Trophoblast cell (in vitro differentiated cells and primary cell): ENCODE results near the gene MYO5C.

Experiments
- DNase-seq, 2 donors: peaks; one replicate each; pipeline ENCODE4 v3.0.0-alpha.2; 2016
- H2AFZ ChIP-seq: 2 replicates; pipeline ENCODE4 v1.6.1; 2013; ENCODE audit warnings: low read length, moderate library complexity, mild to moderate bottlenecking; ENCODE audit not compliant: insufficient read depth, poor library complexity
- H2AK5ac ChIP-seq: 2 replicates; pipeline ENCODE4 v1.6.1; 2013; ENCODE audit warnings: mild to moderate bottlenecking, low read length
- H2BK120ac ChIP-seq: 2 replicates; pipeline ENCODE4 v1.6.1; 2013; ENCODE audit warnings: low read length, mild to moderate bottlenecking, moderate library complexity; ENCODE audit not compliant: insufficient read depth, poor library complexity
- H2BK12ac ChIP-seq: 2 replicates; pipeline ENCODE4 v1.6.1; 2013; ENCODE audit warnings: mild to moderate bottlenecking, low read length, moderate library complexity
- H2BK5ac ChIP-seq: 2 replicates; pipeline ENCODE4 v1.6.1; 2013; ENCODE audit warnings: low read length, low read depth, moderate library complexity, mild to moderate bottlenecking; ENCODE audit not compliant: poor library complexity
- H3K14ac ChIP-seq: 2 replicates; pipeline ENCODE4 v1.6.1; 2013; ENCODE audit warnings: mild to moderate bottlenecking, low read length
- H3K18ac ChIP-seq: 2 replicates; pipeline ENCODE4 v1.6.1; 2013; ENCODE audit warnings: mild to moderate bottlenecking, low read length
- H3K23ac ChIP-seq: 2 replicates; pipeline ENCODE4 v1.6.1; 2013; ENCODE audit warnings: low read length
- H3K27ac ChIP-seq: 2 replicates; pipeline ENCODE4 v1.5.1; 2013; ENCODE audit warnings: low read depth, mild to moderate bottlenecking, inconsistent platforms, low read length, moderate library complexity
- H3K27me3 ChIP-seq: 2 replicates; pipeline ENCODE4 v1.6.1; 2013; ENCODE audit warnings: inconsistent platforms, mild to moderate bottlenecking, low read length, moderate library complexity; ENCODE audit not compliant: insufficient read depth
- H3K36me3 ChIP-seq, 2 experiments: 1 replicate in 1 of 2; 2 replicates in 1 of 2; pipeline ENCODE4 v1.6.1; 2013; ENCODE audit warnings: low read length in 2 of 2, mild to moderate bottlenecking in 2 of 2, moderate library complexity in 1 of 2; ENCODE audit not compliant: insufficient read depth in 2 of 2, control insufficient read depth in 1 of 2
- H3K4ac ChIP-seq: 2 replicates; pipeline ENCODE4 v1.6.1; 2013; ENCODE audit warnings: low read depth, mild to moderate bottlenecking, low read length, moderate library complexity
- H3K4me1 ChIP-seq, 2 experiments: 1 replicate in 1 of 2; 2 replicates in 1 of 2; pipeline ENCODE4 v1.6.1; 2013; ENCODE audit warnings: low read length in 2 of 2, mild to moderate bottlenecking in 2 of 2, moderate library complexity in 1 of 2; ENCODE audit not compliant: insufficient read depth in 2 of 2, control insufficient read depth in 1 of 2
- H3K4me2 ChIP-seq: 2 replicates; pipeline ENCODE4 v1.6.1; 2013; ENCODE audit warnings: inconsistent platforms, mild to moderate bottlenecking, low read length, moderate library complexity
- H3K4me3 ChIP-seq: 2 replicates; pipeline ENCODE4 v1.5.1; 2013; ENCODE audit warnings: mild to moderate bottlenecking, low read depth, low read length, inconsistent platforms
- H3K79me1 ChIP-seq: one replicate; pipeline ENCODE4 v1.6.1; 2013; ENCODE audit warnings: low read length
- H3K79me2 ChIP-seq: 2 replicates; pipeline ENCODE4 v1.6.1; 2013; ENCODE audit warnings: low read length, mild to moderate bottlenecking; ENCODE audit not compliant: control insufficient read depth, insufficient read depth, poor library complexity
- H3K9ac ChIP-seq: 2 replicates; pipeline ENCODE4 v1.6.1; 2013; ENCODE audit warnings: mild to moderate bottlenecking, low read length
- H3K9me3 ChIP-seq: 2 replicates; pipeline ENCODE4 v1.6.1; 2013; ENCODE audit warnings: low read depth, mild to moderate bottlenecking, control low read depth, inconsistent platforms, low read length; ENCODE audit not compliant: insufficient read depth
- H4K12ac ChIP-seq: 2 replicates; pipeline ENCODE4 v1.6.1; 2013; ENCODE audit warnings: low read depth, mild to moderate bottlenecking, low read length, moderate library complexity
- H4K8ac ChIP-seq: 2 replicates; pipeline ENCODE4 v1.6.1; 2013; ENCODE audit warnings: low read depth, mild to moderate bottlenecking, low read length, moderate library complexity
- H4K91ac ChIP-seq: one replicate; pipeline ENCODE4 v1.6.1; 2013; ENCODE audit warnings: low read depth, mild to moderate bottlenecking, low read length, moderate library complexity
- WGBS: extraction: QIAGEN DNeasy Blood & Tissue Kit; methylation state at CpG from one replicate; pipeline ENCODE4 v1.1.7; 2013; ENCODE audit warnings: missing lambda C conversion rate; ENCODE audit not compliant: insufficient read length, insufficient coverage; ENCODE audit errors: extremely low coverage; 5-methylcytosine and 5-hydroxymethylcytosine counted together

MYO5C gene

GRCh38 chr15:52206446-52206845, 89.2 kb downstream of the MYO5C start:
- Histone ChIP-seq H3K4ac (no peak overlapping the region), H3K14ac (no peak overlapping the region), H3K27me3 (no peaks in the 10 kb centered on the region), H4K12ac (no peak overlapping the region), H3K9me3 (no peaks in the 10 kb centered on the region), H2AK5ac (no peak overlapping the region), H3K4me2 (no peak overlapping the region), H3K79me1 (no peaks in the 10 kb centered on the region), H2BK12ac (no peak overlapping the region), H2AFZ (no peak overlapping the region), H3K4me1 (no peaks in the 10 kb centered on the region), H3K23ac (no peak overlapping the region), H3K27ac (no peak overlapping the region), H3K36me3 (peaks cover 0 to 2% of the 10 kb centered on the region in 2 experiments), H3K79me2 (no peaks in the 10 kb centered on the region), H3K9ac (no peak overlapping the region), H2BK5ac (no peak overlapping the region), H3K4me3 (no peak overlapping the region), H2BK120ac (no peak overlapping the region), H3K18ac (no peak overlapping the region), H4K8ac (no peak overlapping the region), H4K91ac (no peak overlapping the region)
- WGBS, result no CpG with 5 or more reads among the region's 2 CpGs
- DNase-seq, result peak; percentile 89 to 94

GRCh38 chr15:52204657-52205056, 90.9 kb downstream of the MYO5C start:
- no peaks in the 10 kb centered on the region for H3K9me3 ChIP-seq
- no peak overlapping the region for H3K4me3 ChIP-seq
- H3K9ac ChIP-seq, result no peak overlapping the region
- H4K91ac ChIP-seq, result no peak overlapping the region
- H2BK12ac ChIP-seq, result no peak overlapping the region
- no peak overlapping the region for H3K27ac ChIP-seq
- H3K79me1 ChIP-seq, result no peaks in the 10 kb centered on the region
- no peak for DNase-seq
- H2AFZ ChIP-seq, result no peak overlapping the region
- no CpG with 5 or more reads among the region's 20 CpGs for WGBS
- no peaks in the 10 kb centered on the region for H3K79me2 ChIP-seq
- no peaks in the 10 kb centered on the region for H3K4me1 ChIP-seq
- no peak overlapping the region for H3K4ac ChIP-seq
- no peak overlapping the region for H2BK120ac ChIP-seq
- H3K18ac ChIP-seq, result no peak overlapping the region
- H4K12ac ChIP-seq, result no peak overlapping the region
- no peak overlapping the region for H2AK5ac ChIP-seq
- H2BK5ac ChIP-seq, result no peak overlapping the region
- no peaks in the 10 kb centered on the region for H3K27me3 ChIP-seq
- H3K23ac ChIP-seq, result no peak overlapping the region
- H3K36me3 ChIP-seq, result peaks cover 0 to 2% of the 10 kb centered on the region in 2 experiments
- no peak overlapping the region for H4K8ac ChIP-seq
- no peak overlapping the region for H3K4me2 ChIP-seq
- H3K14ac ChIP-seq, result no peak overlapping the region

DNA sequence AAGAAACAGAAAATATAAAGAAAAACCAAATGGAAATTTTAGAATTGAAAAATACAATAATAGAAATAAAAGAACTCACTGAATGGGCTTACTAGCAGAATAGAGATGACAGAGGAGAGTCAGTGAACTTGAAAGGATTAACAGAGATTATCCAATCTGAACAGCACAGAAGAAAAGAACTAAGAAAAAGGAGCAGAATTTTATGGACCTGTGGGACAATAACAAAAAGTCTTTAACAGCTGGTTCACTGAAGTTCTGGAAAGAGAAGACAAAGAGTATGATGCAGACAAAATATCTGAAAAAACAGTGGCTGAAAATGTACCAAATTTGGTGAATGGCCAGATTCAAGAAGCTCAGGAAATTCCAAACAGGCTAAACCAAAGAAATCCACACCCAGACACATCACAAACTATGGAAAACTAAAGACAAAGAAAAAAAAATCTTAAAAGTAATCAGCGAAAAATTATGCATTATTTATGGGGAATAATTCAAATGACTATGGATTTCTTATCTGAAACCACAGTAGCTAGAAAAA, 94.7 kb downstream of the MYO5C start:
- no peak overlapping the region for H4K91ac ChIP-seq
- H3K4me3 ChIP-seq, result no peak overlapping the region
- no peak overlapping the region for H3K9ac ChIP-seq
- no peak overlapping the region for H3K4ac ChIP-seq
- H4K8ac ChIP-seq, result no peak overlapping the region
- no peaks in the 10 kb centered on the region for H3K9me3 ChIP-seq
- no peak overlapping the region for H2AFZ ChIP-seq
- no peak overlapping the region for H3K23ac ChIP-seq
- H2BK5ac ChIP-seq, result no peak overlapping the region
- H4K12ac ChIP-seq, result no peak overlapping the region
- WGBS, result no CpG with 5 or more reads among the region's 1 CpG
- no peak overlapping the region for H3K14ac ChIP-seq
- no peak overlapping the region for H2BK120ac ChIP-seq
- H3K4me1 ChIP-seq, result no peaks in the 10 kb centered on the region
- no peaks in the 10 kb centered on the region for H3K79me1 ChIP-seq
- DNase-seq, result no peak
- no peak overlapping the region for H3K4me2 ChIP-seq
- no peaks in the 10 kb centered on the region for H3K27me3 ChIP-seq
- H3K36me3 ChIP-seq, result no peaks in the 10 kb centered on the region
- H2BK12ac ChIP-seq, result no peak overlapping the region
- H3K27ac ChIP-seq, result no peak overlapping the region
- H2AK5ac ChIP-seq, result no peak overlapping the region
- no peaks in the 10 kb centered on the region for H3K79me2 ChIP-seq
- H3K18ac ChIP-seq, result no peak overlapping the region

DNA sequence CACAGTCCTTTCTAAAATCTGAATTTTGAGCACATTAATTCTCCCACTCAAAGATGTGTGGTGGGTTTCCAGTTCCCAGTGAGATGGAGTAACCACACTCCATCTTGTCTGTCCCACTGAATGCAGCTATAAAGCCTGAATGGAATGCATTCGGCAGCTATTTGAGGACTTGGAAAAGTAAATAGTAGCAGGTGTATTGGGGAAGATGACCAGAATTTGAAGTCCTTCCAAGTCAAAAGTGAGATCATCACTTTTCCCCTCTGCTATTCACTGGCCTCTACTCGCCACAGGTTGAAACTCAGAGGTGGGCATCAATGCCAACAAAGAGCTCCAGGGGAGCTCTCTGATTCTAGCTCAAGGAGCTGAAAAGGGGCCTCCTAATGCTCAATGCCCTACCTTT, 96.3 kb downstream of the MYO5C start:
- Histone ChIP-seq H3K79me2 (no peaks in the 10 kb centered on the region), H3K4me1 (no peaks in the 10 kb centered on the region), H4K12ac (no peak overlapping the region), H3K4me3 (no peak overlapping the region), H4K91ac (no peak overlapping the region), H3K4me2 (no peak overlapping the region), H3K36me3 (no peaks in the 10 kb centered on the region), H3K23ac (no peak overlapping the region), H3K27ac (no peak overlapping the region), H3K14ac (no peak overlapping the region), H3K27me3 (no peaks in the 10 kb centered on the region), H3K9me3 (no peaks in the 10 kb centered on the region), H2BK5ac (no peak overlapping the region), H2AFZ (no peak overlapping the region), H2BK12ac (no peak overlapping the region), H2AK5ac (no peak overlapping the region), H3K4ac (no peak overlapping the region), H4K8ac (no peak overlapping the region), H3K9ac (no peak overlapping the region), H3K18ac (no peak overlapping the region), H3K79me1 (no peaks in the 10 kb centered on the region), H2BK120ac (no peak overlapping the region)
- no peak for DNase-seq
- WGBS, result no CpG with 5 or more reads among the region's 2 CpGs
